SK-N-MC (cell line): ENCODE results near the gene ST6GAL2.

Source experiments
- EZH2 ChIP-seq: fragments of 200-600 bp; sonication (generic); IDR thresholded peaks from one replicate; pipeline ENCODE4 v1.6.1; 2017; ENCODE audit warnings: antibody characterized with exemption
- POLR2AphosphoS5 ChIP-seq: IDR thresholded peaks from 2 replicates; pipeline ENCODE4 v1.6.1; 2012; ENCODE audit warnings: mild to moderate bottlenecking, low read depth, low read length, borderline replicate concordance

DNA sequence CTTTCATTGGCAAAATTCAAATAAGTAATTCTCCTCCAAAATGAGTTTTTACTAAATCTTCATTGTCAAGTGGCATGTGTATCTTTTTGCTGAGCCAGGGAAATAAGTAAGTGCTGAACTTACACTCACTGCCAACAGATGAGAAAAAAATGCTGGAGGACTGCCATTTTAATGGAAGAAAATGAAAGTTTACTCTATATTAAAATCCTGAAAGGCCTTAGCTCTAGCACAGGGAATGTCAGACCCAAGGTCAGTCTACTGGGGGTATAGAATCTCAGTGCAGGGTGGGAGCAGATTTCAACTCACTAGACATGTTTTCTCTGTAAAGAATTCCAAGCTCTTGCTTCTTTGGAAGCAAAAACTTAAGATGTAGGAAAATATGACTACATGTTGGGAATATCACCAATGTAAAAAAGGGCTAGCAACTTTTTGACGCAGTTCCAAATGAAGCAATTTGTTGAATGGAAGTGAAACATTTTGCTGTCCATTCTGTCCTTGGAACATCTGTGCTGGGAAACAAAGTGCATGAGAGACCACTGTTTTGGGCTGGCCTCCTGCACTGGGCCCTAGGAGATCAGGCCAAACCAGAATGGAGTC is 127.0 kb downstream of the ST6GAL2 start:
- TF ChIP-seq EZH2: no peak
- no peak for TF ChIP-seq POLR2AphosphoS5
